ENCODE data around the gene DOK1.

- TF ChIP-seq POLR2A (IDR thresholded peaks at IDR 0.05) (no peak), CTCF (IDR thresholded peaks at IDR 0.05 in 8 of 11, conservative IDR thresholded peaks at IDR 0.05 in 3 of 11) (no peak)
Measured at GRCh38 chr2:74525717-74526648, 28.5 kb upstream of the DOK1 start, which contains the start of gene DQX1.
